IMR-90 (cell line): Measurements from ENCODE around the gene GPR160. TPM values are rescaled to one million over a fixed set of nuclear protein-coding genes. Genes with fewer than 3 reads are reported as not detected.

ENCODE experiments used
- ATAC-seq: fragments of 200-7000 bp; cut with Tn5 transposase; 2 replicates; pipeline ENCODE4 v1.9.1; 2020; ENCODE audit warnings: low read depth, mild to moderate bottlenecking, moderate library complexity
- BruUV-seq: library from RNA; stranded (reverse); fragments of 400-500 nt; replicated peaks from 2 replicates; lab custom pipeline; 2021; lab: Mats Ljungman, UMichigan
- CTCF ChIA-PET: fragments of 300-600 bp; formaldehyde crosslinking; extraction: SDS; loops from one replicate; lab custom pipeline; 2021; ENCODE audit warnings: antibody characterized with exemption; lab: Yijun Ruan, JAX
- POLR2A ChIA-PET: fragments of 300-600 bp; sonication (Branson Sonifier 250); formaldehyde crosslinking; loops from one replicate; lab custom pipeline; 2022; ENCODE audit warnings: antibody characterized with exemption; ENCODE audit not compliant: unreplicated experiment; lab: Charles Lee
- DNase-seq: peaks from one replicate; pipeline ENCODE4 v3.0.0; 2013
- H2AFZ ChIP-seq: replicated peaks from 2 replicates; pipeline ENCODE3; 2013; ENCODE audit warnings: low read length, mild to moderate bottlenecking; ENCODE audit not compliant: poor library complexity
- H2AK5ac ChIP-seq: 2 replicates; pipeline ENCODE4 v1.6.1; 2013; ENCODE audit warnings: low read depth, low read length, inconsistent platforms
- H2AK9ac ChIP-seq: replicated peaks from 2 replicates; pipeline ENCODE3; 2013; ENCODE audit warnings: mild to moderate bottlenecking, low read depth, low read length, moderate library complexity; ENCODE audit not compliant: poor library complexity
- H2BK120ac ChIP-seq: 2 replicates; pipeline ENCODE4 v1.6.1; 2013; ENCODE audit warnings: low read depth, low read length, inconsistent platforms
- H2BK15ac ChIP-seq: 3 replicates; pipeline ENCODE4 v1.6.1; 2013; ENCODE audit warnings: low read depth, low read length, inconsistent platforms
- H2BK20ac ChIP-seq: 2 replicates; pipeline ENCODE4 v1.6.1; 2013; ENCODE audit warnings: low read depth, mild to moderate bottlenecking, inconsistent platforms, low read length, moderate library complexity
- H2BK5ac ChIP-seq: 2 replicates; pipeline ENCODE4 v1.6.1; 2013; ENCODE audit warnings: mild to moderate bottlenecking, low read depth, low read length, inconsistent platforms; ENCODE audit not compliant: poor library complexity, severe bottlenecking
- H3K14ac ChIP-seq: replicated peaks from 2 replicates; pipeline ENCODE4 v1.6.1; 2013; ENCODE audit warnings: low read depth, low read length, inconsistent platforms
- H3K18ac ChIP-seq: 2 replicates; pipeline ENCODE4 v1.6.1; 2013; ENCODE audit warnings: low read depth, low read length, control low read depth
- H3K23ac ChIP-seq: 2 replicates; pipeline ENCODE4 v1.6.1; 2013; ENCODE audit warnings: low read depth, low read length, inconsistent platforms
- H3K27ac ChIP-seq: 2 replicates; pipeline ENCODE4 v1.5.1; 2013; ENCODE audit warnings: mild to moderate bottlenecking, control low read depth, low read length; ENCODE audit not compliant: insufficient read depth
- H3K27me3 ChIP-seq: 2 replicates; pipeline ENCODE4 v1.6.1; 2013; ENCODE audit warnings: low read length; ENCODE audit not compliant: control insufficient read depth, insufficient read depth
- H3K36me3 ChIP-seq: 2 replicates; pipeline ENCODE4 v1.6.1; 2013; ENCODE audit warnings: low read length, mixed read lengths; ENCODE audit not compliant: control insufficient read depth, insufficient read depth
- H3K4ac ChIP-seq: 2 replicates; pipeline ENCODE4 v1.6.1; 2013; ENCODE audit warnings: low read depth, low read length, inconsistent platforms
- H3K4me1 ChIP-seq: 2 replicates; pipeline ENCODE4 v1.6.1; 2013; ENCODE audit warnings: low read length, mixed read lengths; ENCODE audit not compliant: control insufficient read depth, insufficient read depth
- H3K4me2 ChIP-seq: 2 replicates; pipeline ENCODE4 v1.6.1; 2013; ENCODE audit warnings: low read depth, mild to moderate bottlenecking, control low read depth, low read length, moderate library complexity
- H3K4me3 ChIP-seq: 2 replicates; pipeline ENCODE4 v1.5.1; 2013; ENCODE audit warnings: low read depth, mild to moderate bottlenecking, control low read depth, low read length, moderate library complexity; ENCODE audit not compliant: insufficient read depth
- H3K56ac ChIP-seq: 2 replicates; pipeline ENCODE4 v1.6.1; 2013; ENCODE audit warnings: low read length, inconsistent platforms; ENCODE audit not compliant: insufficient read depth; ENCODE audit errors: extremely low read depth
- H3K79me1 ChIP-seq, 2 experiments: 2 replicates each; pipeline ENCODE4 v1.6.1; 2013; ENCODE audit warnings: low read length in 2 of 2, inconsistent platforms in 1 of 2, low read depth in 1 of 2
- H3K9ac ChIP-seq: 2 replicates; pipeline ENCODE4 v1.6.1; 2013; ENCODE audit warnings: low read depth, low read length, control low read depth
- H3K9me1 ChIP-seq: 2 replicates; pipeline ENCODE4 v1.6.1; 2013; ENCODE audit warnings: low read length, inconsistent platforms; ENCODE audit not compliant: insufficient read depth
- H3K9me3 ChIP-seq: 2 replicates; pipeline ENCODE4 v1.6.1; 2013; ENCODE audit warnings: low read length; ENCODE audit not compliant: control insufficient read depth, insufficient read depth
- H4K20me1 ChIP-seq: 2 replicates; pipeline ENCODE4 v1.6.1; 2013; ENCODE audit warnings: low read length, inconsistent platforms; ENCODE audit not compliant: insufficient read depth
- H4K5ac ChIP-seq: 2 replicates; pipeline ENCODE4 v1.6.1; 2013; ENCODE audit warnings: mild to moderate bottlenecking, low read depth, low read length, control low read depth
- H4K8ac ChIP-seq, 2 experiments: 2 replicates each; pipeline ENCODE4 v1.6.1; 2013; ENCODE audit warnings: low read depth in 2 of 2, low read length in 2 of 2, control low read depth in 1 of 2, inconsistent platforms in 1 of 2
- H4K91ac ChIP-seq: 2 replicates; pipeline ENCODE4 v1.6.1; 2013; ENCODE audit warnings: low read depth, low read length, inconsistent platforms; ENCODE audit not compliant: insufficient read depth
- BHLHE40 ChIP-seq: fragments of 150-350 bp; IDR thresholded peaks from 2 replicates; pipeline ENCODE4 v1.6.1; 2016; ENCODE audit warnings: mild to moderate bottlenecking, low read depth, low read length
- CEBPB ChIP-seq: IDR thresholded peaks from 2 replicates; pipeline ENCODE4 v1.6.1; 2012; ENCODE audit warnings: low read depth, low read length, improper control_type of control experiment
- CHD1 ChIP-seq: IDR thresholded peaks from 2 replicates; pipeline ENCODE4 v1.6.1; 2012; ENCODE audit warnings: low read depth, low read length, improper control_type of control experiment
- FOS ChIP-seq: fragments of 150-350 bp; IDR thresholded peaks from 2 replicates; pipeline ENCODE4 v1.6.1; 2016; ENCODE audit warnings: low read depth, low read length
- MAZ ChIP-seq: IDR thresholded peaks from 2 replicates; pipeline ENCODE4 v1.6.1; 2012; ENCODE audit warnings: low read depth, mild to moderate bottlenecking, low read length, improper control_type of control experiment, moderate library complexity, borderline replicate concordance
- NFE2L2 ChIP-seq: fragments of 150-350 bp; IDR thresholded peaks from 2 replicates; pipeline ENCODE4 v1.6.1; 2016; ENCODE audit warnings: low read depth, mild to moderate bottlenecking, low read length
- RAD21 ChIP-seq: IDR thresholded peaks from 2 replicates; pipeline ENCODE4 v1.6.1; 2012; ENCODE audit warnings: low read length, improper control_type of control experiment
- RCOR1 ChIP-seq: IDR thresholded peaks from 2 replicates; pipeline ENCODE4 v1.6.1; 2012; ENCODE audit warnings: mild to moderate bottlenecking, low read length, improper control_type of control experiment; ENCODE audit not compliant: insufficient replicate concordance
- RFX5 ChIP-seq: IDR thresholded peaks from 2 replicates; pipeline ENCODE4 v1.8.0; 2012; ENCODE audit warnings: low read depth, mild to moderate bottlenecking, low read length, moderate library complexity
- WGBS, 2 experiments: methylation state at CpG; one replicate each; pipeline versions ENCODE4 v1.1.5 to v1.1.7; 2013; ENCODE audit warnings: missing lambda C conversion rate in 2 of 2; ENCODE audit not compliant: insufficient read length in 1 of 2; ENCODE audit errors: extremely low coverage in 2 of 2; 5-methylcytosine and 5-hydroxymethylcytosine counted together
- dilution Hi-C: fragments of 300-500 bp; cut with HindIII; formaldehyde crosslinking; loops from one replicate; pipeline ENCODE4 v1.14.3; 2018; ENCODE audit warnings: low sequenced_read_pairs; ENCODE audit not compliant: unreplicated experiment
- in situ Hi-C: fragments of 300-500 bp; cut with MboI; formaldehyde crosslinking; loops from 3 replicates; pipeline ENCODE4 v1.14.3; 2019; ENCODE audit warnings: low sequenced_read_pairs, inconsistent platforms, mixed read lengths
- intact Hi-C: fragments of 100-400 bp; cut with micrococcal nuclease; formaldehyde crosslinking; loops from 2 replicates; pipeline ENCODE4 v1.10.0; 2022
- polyA plus RNA-seq, 3 experiments: library from polyadenylated mRNA; depleted of rRNA; stranded (reverse); fragments of >200 nt; gene quantifications; 2 replicates each; pipeline ENCODE4 v1.2.3, GENCODE V29; 2012; ENCODE audit warnings: low replicate concordance in 1 of 3
- total RNA-seq: library from RNA; depleted of rRNA; stranded (reverse); fragments of >200 nt; gene quantifications from 2 replicates; pipeline ENCODE4 v1.2.3, GENCODE V29; 2012
- TF ChIP-seq, protein P1 (sequence below): conservative IDR thresholded peaks from 2 replicates; pipeline ENCODE4 v1.5.1; 2012; ENCODE audit warnings: mild to moderate bottlenecking, low read depth, low read length, improper control_type of control experiment
- TF ChIP-seq, protein P2 (sequence below): fragments of 150-350 bp; IDR thresholded peaks from 2 replicates; pipeline ENCODE4 v1.6.1; 2016; ENCODE audit warnings: low read depth, mild to moderate bottlenecking, low read length, moderate library complexity, borderline replicate concordance
- TF ChIP-seq, protein P3 (sequence below): fragments of 150-350 bp; IDR thresholded peaks from 2 replicates; pipeline ENCODE4 v1.6.1; 2017; ENCODE audit warnings: mild to moderate bottlenecking, antibody characterized with exemption, low read length, low read depth

GPR160 gene
- total and polyA plus RNA-seq, 2 of the 4 experiments (the other 2 are of a cell fraction) = 0.09 to 0.18 TPM

DNA sequence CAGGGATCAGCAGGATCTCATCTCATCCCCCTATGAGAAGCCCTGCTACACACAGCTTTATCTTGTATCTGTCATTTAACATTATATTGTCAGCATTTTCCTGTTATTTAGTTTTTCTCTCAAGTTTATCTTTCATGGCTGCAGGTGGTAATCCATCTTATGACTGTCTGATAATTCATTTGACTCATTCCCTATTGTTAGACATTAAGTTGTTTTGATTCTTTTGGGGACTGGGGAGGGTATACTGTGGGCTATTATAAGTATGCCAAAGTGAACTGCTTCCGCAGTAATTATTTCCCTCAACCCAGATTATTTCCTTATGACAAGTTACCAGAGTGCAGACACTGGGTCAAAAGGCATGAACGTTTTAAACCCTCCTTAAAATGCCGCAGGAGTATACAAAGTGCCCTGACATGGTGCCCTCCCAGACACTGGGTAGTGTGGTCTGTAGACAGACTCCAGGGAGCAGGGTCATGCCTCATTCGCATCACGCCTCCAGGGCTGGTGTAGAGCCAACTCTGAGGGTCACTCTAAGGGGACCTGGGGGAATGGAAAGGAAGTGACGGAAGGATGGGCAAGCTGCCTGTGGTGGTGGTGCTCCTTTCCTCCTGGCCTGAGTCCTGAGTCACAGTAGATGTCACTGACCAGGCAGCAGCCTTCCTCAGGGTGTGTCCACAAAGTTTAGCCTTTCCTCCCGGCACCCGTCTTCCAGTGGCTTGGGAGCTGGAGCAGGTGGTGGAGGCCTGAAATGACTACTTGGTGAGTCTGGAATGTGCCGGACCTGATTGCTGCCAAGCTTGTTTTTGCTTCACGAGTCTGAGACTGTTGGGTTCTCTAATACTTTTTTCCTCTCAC lies 11.6 kb downstream of the GPR160 start (continued):
- no peak for TF ChIP-seq NFE2L2

DNA sequence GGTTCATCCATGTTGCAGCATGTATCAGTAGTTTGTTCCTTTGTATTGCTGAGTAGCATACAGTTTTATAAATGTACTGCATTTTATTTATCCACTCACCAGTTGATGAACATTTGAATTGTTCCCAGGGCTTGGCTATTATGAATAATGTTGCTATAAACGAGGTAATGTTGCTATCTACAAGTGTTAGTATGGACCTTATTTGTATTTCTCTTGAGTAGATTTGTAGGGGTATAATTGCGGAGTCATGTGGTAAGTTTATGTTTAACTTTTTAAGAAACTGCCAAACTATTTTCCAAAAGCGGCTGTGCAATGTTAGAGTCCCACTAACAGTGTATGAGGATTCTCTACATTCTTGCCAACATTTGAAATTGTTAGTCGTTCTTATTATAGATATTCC lies 13.0 kb downstream of the GPR160 start:
- no peaks in the 10 kb centered on the region for H3K9me3 ChIP-seq
- H4K91ac ChIP-seq = no peak overlapping the region
- H3K14ac ChIP-seq = no peak overlapping the region
- DNase-seq = no peak
- in situ Hi-C loops (loop anchor here (10.0 kb wide), 1 partner anchor 186 kb away; the partner anchor contains the start of gene LRRC31), dilution Hi-C loops (no loop called here), intact Hi-C loops (no loop called here)
- no peaks in the 10 kb centered on the region for H3K79me1 ChIP-seq
- peaks cover 3% of the 10 kb centered on the region; the same call in 1 of the 2 replicates for H3K27me3 ChIP-seq
- POLR2A ChIA-PET = no interaction called here
- ATAC-seq = no peak
- no peak overlapping the region for H3K18ac ChIP-seq
- H2BK5ac ChIP-seq = no peak overlapping the region
- no peak overlapping the region for H2BK20ac ChIP-seq
- H3K27ac ChIP-seq = no peak overlapping the region
- WGBS, 2 experiments = no CpG with 5 or more reads among the region's 4 CpGs
- H3K36me3 ChIP-seq = no peaks in the 10 kb centered on the region
- BruUV-seq = no TSS peak
- H3K23ac ChIP-seq = no peak overlapping the region
- no peaks in the 10 kb centered on the region for H4K20me1 ChIP-seq
- H3K4me3 ChIP-seq = no peak overlapping the region
- no peak overlapping the region for H2AFZ ChIP-seq
- H4K8ac ChIP-seq = no peak overlapping the region
- H3K56ac ChIP-seq = no peak overlapping the region
- H3K9me1 ChIP-seq = no peaks in the 10 kb centered on the region
- no peaks in the 10 kb centered on the region for H3K4me1 ChIP-seq
- CTCF ChIA-PET = no interaction called here
- TF ChIP-seq CEBPB (no peak), RAD21 (no peak), RFX5 (no peak), FOS (no peak), CHD1 (no peak), RCOR1 (no peak), BHLHE40 (no peak), NFE2L2 (no peak), MAZ (no peak)
- TF ChIP-seq, protein P1, sequence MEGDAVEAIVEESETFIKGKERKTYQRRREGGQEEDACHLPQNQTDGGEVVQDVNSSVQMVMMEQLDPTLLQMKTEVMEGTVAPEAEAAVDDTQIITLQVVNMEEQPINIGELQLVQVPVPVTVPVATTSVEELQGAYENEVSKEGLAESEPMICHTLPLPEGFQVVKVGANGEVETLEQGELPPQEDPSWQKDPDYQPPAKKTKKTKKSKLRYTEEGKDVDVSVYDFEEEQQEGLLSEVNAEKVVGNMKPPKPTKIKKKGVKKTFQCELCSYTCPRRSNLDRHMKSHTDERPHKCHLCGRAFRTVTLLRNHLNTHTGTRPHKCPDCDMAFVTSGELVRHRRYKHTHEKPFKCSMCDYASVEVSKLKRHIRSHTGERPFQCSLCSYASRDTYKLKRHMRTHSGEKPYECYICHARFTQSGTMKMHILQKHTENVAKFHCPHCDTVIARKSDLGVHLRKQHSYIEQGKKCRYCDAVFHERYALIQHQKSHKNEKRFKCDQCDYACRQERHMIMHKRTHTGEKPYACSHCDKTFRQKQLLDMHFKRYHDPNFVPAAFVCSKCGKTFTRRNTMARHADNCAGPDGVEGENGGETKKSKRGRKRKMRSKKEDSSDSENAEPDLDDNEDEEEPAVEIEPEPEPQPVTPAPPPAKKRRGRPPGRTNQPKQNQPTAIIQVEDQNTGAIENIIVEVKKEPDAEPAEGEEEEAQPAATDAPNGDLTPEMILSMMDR = no peak
- TF ChIP-seq, protein P2, sequence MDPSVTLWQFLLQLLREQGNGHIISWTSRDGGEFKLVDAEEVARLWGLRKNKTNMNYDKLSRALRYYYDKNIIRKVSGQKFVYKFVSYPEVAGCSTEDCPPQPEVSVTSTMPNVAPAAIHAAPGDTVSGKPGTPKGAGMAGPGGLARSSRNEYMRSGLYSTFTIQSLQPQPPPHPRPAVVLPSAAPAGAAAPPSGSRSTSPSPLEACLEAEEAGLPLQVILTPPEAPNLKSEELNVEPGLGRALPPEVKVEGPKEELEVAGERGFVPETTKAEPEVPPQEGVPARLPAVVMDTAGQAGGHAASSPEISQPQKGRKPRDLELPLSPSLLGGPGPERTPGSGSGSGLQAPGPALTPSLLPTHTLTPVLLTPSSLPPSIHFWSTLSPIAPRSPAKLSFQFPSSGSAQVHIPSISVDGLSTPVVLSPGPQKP = no peak
- TF ChIP-seq, protein P3, sequence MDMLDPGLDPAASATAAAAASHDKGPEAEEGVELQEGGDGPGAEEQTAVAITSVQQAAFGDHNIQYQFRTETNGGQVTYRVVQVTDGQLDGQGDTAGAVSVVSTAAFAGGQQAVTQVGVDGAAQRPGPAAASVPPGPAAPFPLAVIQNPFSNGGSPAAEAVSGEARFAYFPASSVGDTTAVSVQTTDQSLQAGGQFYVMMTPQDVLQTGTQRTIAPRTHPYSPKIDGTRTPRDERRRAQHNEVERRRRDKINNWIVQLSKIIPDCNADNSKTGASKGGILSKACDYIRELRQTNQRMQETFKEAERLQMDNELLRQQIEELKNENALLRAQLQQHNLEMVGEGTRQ = no peak
- no peak overlapping the region for H3K4me2 ChIP-seq
- no peak overlapping the region for H3K9ac ChIP-seq
- no peak overlapping the region for H4K5ac ChIP-seq
- H2BK120ac ChIP-seq = no peak overlapping the region
- H2BK15ac ChIP-seq = no peak overlapping the region
- no peak overlapping the region for H2AK9ac ChIP-seq
- H3K4ac ChIP-seq = no peak overlapping the region
- no peak overlapping the region for H2AK5ac ChIP-seq
